IPS DF 6.9 (cell line): Measurements from ENCODE around the gene RORB.

Source experiments
- DNase-seq: peaks from one replicate; pipeline ENCODE4 v3.0.0-alpha.2; 2013; ENCODE audit warnings: low read depth, low spot score
- H3K27ac ChIP-seq: one replicate; pipeline ENCODE4 v1.5.1; 2013; ENCODE audit warnings: low read length, control low read depth
- H3K27me3 ChIP-seq: 2 replicates; pipeline ENCODE4 v1.6.1; 2013; ENCODE audit warnings: mild to moderate bottlenecking, low read length; ENCODE audit not compliant: control insufficient read depth, insufficient read depth
- H3K36me3 ChIP-seq: 2 replicates; pipeline ENCODE4 v1.6.1; 2013; ENCODE audit warnings: low read length; ENCODE audit not compliant: control insufficient read depth, insufficient read depth
- H3K4me1 ChIP-seq: 2 replicates; pipeline ENCODE4 v1.6.1; 2013; ENCODE audit warnings: low read length; ENCODE audit not compliant: control insufficient read depth, insufficient read depth
- H3K4me3 ChIP-seq: 2 replicates; pipeline ENCODE4 v1.5.1; 2013; ENCODE audit warnings: mild to moderate bottlenecking, low read length
- H3K9me3 ChIP-seq: 2 replicates; pipeline ENCODE4 v1.6.1; 2013; ENCODE audit warnings: low read length, inconsistent platforms; ENCODE audit not compliant: control insufficient read depth, insufficient read depth
- WGBS: extraction: QIAGEN DNeasy Blood & Tissue Kit; methylation state at CpG from one replicate; pipeline ENCODE4 v1.1.7; 2013; ENCODE audit warnings: mixed read lengths, missing lambda C conversion rate; ENCODE audit not compliant: insufficient read length, insufficient coverage; 5-methylcytosine and 5-hydroxymethylcytosine counted together

The RORB gene

GRCh38 chr9:74691058-74691457, 193.9 kb downstream of the RORB start:
- H3K27me3 ChIP-seq = no peaks in the 10 kb centered on the region
- no peak overlapping the region for H3K4me3 ChIP-seq
- no peak for DNase-seq
- no CpG with 5 or more reads among the region's 8 CpGs for WGBS
- H3K36me3 ChIP-seq = no peaks in the 10 kb centered on the region
- no peak overlapping the region for H3K27ac ChIP-seq
- H3K9me3 ChIP-seq = no peaks in the 10 kb centered on the region
- H3K4me1 ChIP-seq = no peaks in the 10 kb centered on the region

DNA sequence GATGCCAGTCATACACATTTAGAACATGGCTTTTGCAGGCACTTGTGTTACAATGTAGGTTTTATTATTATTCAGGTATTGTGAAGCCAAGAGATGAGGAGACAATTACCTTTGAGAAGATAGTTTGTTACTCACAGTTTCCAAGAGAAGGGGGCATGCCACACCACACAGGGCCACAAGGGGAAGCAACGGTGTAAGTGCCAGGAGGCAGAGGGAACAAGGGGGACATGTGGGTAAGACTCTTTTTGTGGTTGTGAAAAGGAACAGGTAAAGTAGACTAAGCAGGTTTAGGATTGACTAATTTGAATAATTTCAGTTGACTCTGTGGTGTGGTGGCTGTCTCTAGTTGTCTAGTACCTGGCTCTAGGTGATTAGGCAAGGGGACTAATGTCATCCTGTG, 199.4 kb downstream of the RORB start:
- DNase-seq = no peak
- Histone ChIP-seq H3K4me1 (no peaks in the 10 kb centered on the region), H3K27ac (no peak overlapping the region), H3K27me3 (no peaks in the 10 kb centered on the region), H3K4me3 (no peak overlapping the region), H3K36me3 (no peaks in the 10 kb centered on the region), H3K9me3 (no peaks in the 10 kb centered on the region)
- WGBS = no CpG with 5 or more reads among the region's 1 CpG

DNA sequence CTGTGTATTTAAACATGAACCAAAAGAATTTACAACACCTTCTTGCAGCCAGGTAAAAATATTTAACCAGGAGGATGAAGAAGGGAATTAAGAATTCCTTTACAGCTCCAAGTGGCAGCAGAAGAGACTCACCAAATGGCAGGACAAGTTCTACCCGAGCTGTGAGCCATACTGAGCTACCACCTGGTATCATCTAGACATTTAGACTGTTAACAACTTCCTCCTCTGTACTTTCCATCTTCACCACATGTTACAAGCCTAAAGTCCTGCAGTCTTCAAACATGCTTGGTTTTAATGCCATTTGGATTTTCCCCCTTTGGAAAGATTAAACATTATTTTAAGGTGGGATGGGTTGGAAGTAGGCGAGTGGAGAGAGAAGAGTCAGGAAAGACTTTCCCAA, 200.4 kb downstream of the RORB start:
- H3K4me3 ChIP-seq = no peak overlapping the region
- H3K27ac ChIP-seq = no peak overlapping the region
- no peak for DNase-seq
- H3K36me3 ChIP-seq = no peaks in the 10 kb centered on the region
- no CpG with 5 or more reads among the region's 2 CpGs for WGBS
- H3K9me3 ChIP-seq = no peaks in the 10 kb centered on the region
- H3K4me1 ChIP-seq = no peaks in the 10 kb centered on the region
- H3K27me3 ChIP-seq = no peaks in the 10 kb centered on the region

- WGBS = no CpG with 5 or more reads among the region's 5 CpGs
- DNase-seq = no peak
Observed at GRCh38 chr9:74711341-74711740, 214.2 kb downstream of the RORB start.

GRCh38 chr9:74718709-74719108, 221.6 kb downstream of the RORB start:
- H3K36me3 ChIP-seq = no peaks in the 10 kb centered on the region
- no peak overlapping the region for H3K4me3 ChIP-seq
- DNase-seq = no peak
- WGBS = no CpG with 5 or more reads among the region's 2 CpGs
- H3K27ac ChIP-seq = no peak overlapping the region
- H3K9me3 ChIP-seq = no peaks in the 10 kb centered on the region
- H3K27me3 ChIP-seq = no peaks in the 10 kb centered on the region
- H3K4me1 ChIP-seq = no peaks in the 10 kb centered on the region

More at GRCh38 chr9:74711341-74711740, 214.2 kb downstream of the RORB start:
- Histone ChIP-seq H3K4me3 (no peak overlapping the region), H3K27me3 (no peaks in the 10 kb centered on the region), H3K4me1 (no peaks in the 10 kb centered on the region), H3K9me3 (no peaks in the 10 kb centered on the region), H3K36me3 (no peaks in the 10 kb centered on the region), H3K27ac (no peak overlapping the region)

GRCh38 chr9:74719306-74719705, 222.2 kb downstream of the RORB start:
- DNase-seq = no peak
- Histone ChIP-seq H3K4me1 (no peaks in the 10 kb centered on the region), H3K9me3 (no peaks in the 10 kb centered on the region), H3K4me3 (no peak overlapping the region), H3K36me3 (no peaks in the 10 kb centered on the region), H3K27ac (no peak overlapping the region), H3K27me3 (no peaks in the 10 kb centered on the region)
- no CpG with 5 or more reads among the region's 1 CpG for WGBS

GRCh38 chr9:74721696-74722660, 224.8 kb downstream of the RORB start:
- WGBS = no CpG with 5 or more reads among the region's 5 CpGs
- Histone ChIP-seq H3K9me3 (no peaks in the 10 kb centered on the region), H3K4me1 (no peaks in the 10 kb centered on the region), H3K4me3 (no peak overlapping the region), H3K27ac (no peak overlapping the region), H3K27me3 (no peaks in the 10 kb centered on the region), H3K36me3 (no peaks in the 10 kb centered on the region)
- DNase-seq = no peak

DNA sequence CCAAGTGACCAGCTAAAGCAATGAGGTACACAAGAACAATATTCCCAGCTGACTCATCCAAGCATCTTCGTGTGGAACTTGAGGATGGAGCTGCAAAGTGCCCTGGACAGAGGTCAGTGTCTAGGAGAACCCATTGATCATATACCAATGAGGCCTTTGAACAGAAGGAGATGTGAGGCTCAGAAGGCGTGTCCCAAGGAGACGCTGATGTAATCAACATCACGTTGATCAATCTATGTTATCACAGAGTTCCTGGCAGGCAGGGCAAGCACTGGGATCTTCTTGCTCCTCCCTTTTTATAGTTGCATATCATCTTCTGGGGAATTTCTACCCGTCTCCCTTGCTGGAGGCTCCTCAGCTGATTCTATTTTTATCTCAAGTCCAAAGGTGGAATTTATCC, 227.2 kb downstream of the RORB start:
- no peak overlapping the region for H3K27ac ChIP-seq
- H3K27me3 ChIP-seq = no peaks in the 10 kb centered on the region
- H3K4me1 ChIP-seq = peaks cover 2% of the 10 kb centered on the region; the same call in 1 of the 2 replicates
- no CpG with 5 or more reads among the region's 5 CpGs for WGBS
- DNase-seq = no peak
- H3K4me3 ChIP-seq = no peak overlapping the region
- H3K36me3 ChIP-seq = no peaks in the 10 kb centered on the region
- no peaks in the 10 kb centered on the region for H3K9me3 ChIP-seq

DNA sequence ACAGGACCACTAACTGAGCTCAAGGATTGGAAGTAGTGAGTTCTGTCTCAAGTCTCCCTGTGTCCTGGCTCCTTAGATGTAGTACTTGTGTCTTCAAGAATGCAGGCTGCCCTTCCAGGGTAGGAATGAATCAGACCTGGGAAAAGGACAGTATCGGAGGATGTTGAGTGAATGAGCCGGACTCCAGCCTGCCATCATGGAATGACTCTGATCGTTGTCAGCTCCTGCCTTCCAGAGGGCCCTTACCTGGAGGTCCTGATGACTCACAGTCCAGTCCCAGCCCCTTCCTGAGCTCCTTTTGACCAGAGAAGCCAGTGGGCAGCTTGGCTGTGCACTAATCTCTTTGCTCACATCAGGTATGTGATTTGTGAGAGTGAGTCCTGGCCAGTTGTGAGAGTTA, 229.4 kb downstream of the RORB start:
- H3K4me1 ChIP-seq = peaks cover 2% of the 10 kb centered on the region; the same call in 1 of the 2 replicates
- WGBS = no CpG with 5 or more reads among the region's 3 CpGs

GRCh38 chr9:74728176-74728575, 231.0 kb downstream of the RORB start:
- no peak overlapping the region for H3K4me3 ChIP-seq
- H3K36me3 ChIP-seq = no peaks in the 10 kb centered on the region
- H3K27ac ChIP-seq = no peak overlapping the region
- H3K9me3 ChIP-seq = no peaks in the 10 kb centered on the region
- no peaks in the 10 kb centered on the region for H3K27me3 ChIP-seq
- DNase-seq = no peak
- H3K4me1 ChIP-seq = peaks cover 2% of the 10 kb centered on the region; the same call in 1 of the 2 replicates
- no CpG with 5 or more reads among the region's 7 CpGs for WGBS

More for the DNA sequence above, 229.4 kb downstream of the RORB start:
- Histone ChIP-seq H3K27ac (no peak overlapping the region), H3K9me3 (no peaks in the 10 kb centered on the region), H3K27me3 (no peaks in the 10 kb centered on the region), H3K4me3 (no peak overlapping the region), H3K36me3 (no peaks in the 10 kb centered on the region)
- DNase-seq = no peak
